Forelimb muscle (tissue), 1 donor: ENCODE data around the gene TTC13. TPM values are rescaled to one million over a fixed set of nuclear protein-coding genes. Genes with fewer than 3 reads are reported as not detected.

Experiments
- DNase-seq: peaks from one replicate; pipeline ENCODE4 v3.0.0-alpha.2; 2013; ENCODE audit warnings: low read depth
- polyA plus RNA-seq: library from polyadenylated mRNA; unstranded; fragments of 120-200 nt; gene quantifications from one replicate; pipeline ENCODE4 v1.2.1, GENCODE V29; 2013; ENCODE audit not compliant: insufficient read length

Gene TTC13
- polyA plus RNA-seq, 1 donor = 20.1 TPM

GRCh38 chr1:230869500-230869899 is 109.2 kb downstream of the TTC13 start:
- DNase-seq = no peak

GRCh38 chr1:230868736-230869385 is 109.8 kb downstream of the TTC13 start:
- no peak for DNase-seq

GRCh38 chr1:230867903-230868735 is 110.5 kb downstream of the TTC13 start, which contains the start of gene C1orf198:
C1orf198 (minus strand) TSS chr1:230868521; CDS start chr1:230868512, 9 bp downstream.
- DNase-seq = no peak

- no peak for DNase-seq
These were observed 111.4 kb downstream of the TTC13 start for GRCh38 chr1:230867101-230867902.

- DNase-seq = no peak
These were observed 112.2 kb downstream of the TTC13 start for GRCh38 chr1:230866171-230867070.

- DNase-seq = no peak
These were observed 113.4 kb downstream of the TTC13 start for GRCh38 chr1:230865062-230865817.

GRCh38 chr1:230864441-230864840 is 114.2 kb downstream of the TTC13 start:
- DNase-seq = no peak

GRCh38 chr1:230863449-230863848 is 115.2 kb downstream of the TTC13 start:
- DNase-seq = no peak

- DNase-seq = no peak
These were observed 116.6 kb downstream of the TTC13 start for GRCh38 chr1:230861970-230862595.

- DNase-seq = no peak
These were observed 117.2 kb downstream of the TTC13 start for GRCh38 chr1:230861489-230861888.

- DNase-seq = no peak
These were observed 117.9 kb downstream of the TTC13 start for GRCh38 chr1:230860617-230861384.

- no peak for DNase-seq
These were observed 119.5 kb downstream of the TTC13 start for GRCh38 chr1:230858918-230859729.

GRCh38 chr1:230858236-230858820 is 120.3 kb downstream of the TTC13 start:
- no peak for DNase-seq

- no peak for DNase-seq
These were observed 120.8 kb downstream of the TTC13 start for GRCh38 chr1:230857822-230858221.

GRCh38 chr1:230857077-230857476 is 121.6 kb downstream of the TTC13 start:
- no peak for DNase-seq
